Colon (tissue), 2 donors: ENCODE data around the gene SNTG2.
"Not testable (repeated sequence)": the region's sequence is repeated elsewhere in the genome, so short reads cannot be mapped to it uniquely, and the experiment has no call there.

Experiments
- FAIRE-seq: peaks from 2 replicates; lab custom pipeline; 2012; peaks lifted over from hg19 to GRCh38; lab: Jason Lieb, UNC
- donor health status: control.
- donor health status: control.

SNTG2 gene

DNA sequence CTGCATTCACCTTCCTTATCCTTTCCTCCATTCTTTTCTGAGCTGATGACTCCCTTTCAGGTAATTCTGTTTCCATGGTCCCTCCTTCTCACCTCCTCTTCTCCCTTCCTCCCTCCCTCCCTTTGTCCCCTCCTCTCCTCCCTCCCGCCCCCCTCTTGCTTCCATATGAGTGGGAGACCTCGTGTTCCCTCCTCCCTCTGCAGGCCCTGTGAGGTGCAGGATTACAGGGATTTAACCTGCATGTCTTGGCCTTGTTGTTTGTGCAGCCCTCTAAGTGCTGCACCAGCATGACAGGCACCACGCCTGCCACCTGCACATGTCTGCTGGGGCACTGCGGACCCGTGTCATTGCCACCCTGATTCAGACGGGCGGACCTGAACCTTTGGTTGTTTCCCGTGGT, 103.1 kb downstream of the SNTG2 start:
- FAIRE-seq, result no peak

DNA sequence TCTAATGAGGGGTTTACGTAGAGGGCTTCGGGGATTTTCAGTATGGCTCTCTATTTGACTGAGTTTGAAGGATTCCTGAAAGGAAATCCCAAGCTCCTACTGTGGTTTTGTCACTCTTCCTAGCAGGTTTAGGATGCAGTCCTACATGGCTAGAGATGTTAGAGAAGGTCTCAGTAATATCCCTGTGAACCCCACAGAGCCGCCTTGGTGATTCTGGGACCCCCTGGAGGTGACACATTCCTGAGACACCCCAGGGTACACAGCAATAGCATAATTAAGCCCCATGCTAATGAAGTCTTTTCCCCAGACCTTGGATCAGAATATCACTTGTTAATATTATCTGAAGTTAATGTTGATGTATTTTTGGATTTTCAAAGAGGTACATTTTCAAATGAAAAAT, 103.8 kb downstream of the SNTG2 start:
- FAIRE-seq, result no peak

DNA sequence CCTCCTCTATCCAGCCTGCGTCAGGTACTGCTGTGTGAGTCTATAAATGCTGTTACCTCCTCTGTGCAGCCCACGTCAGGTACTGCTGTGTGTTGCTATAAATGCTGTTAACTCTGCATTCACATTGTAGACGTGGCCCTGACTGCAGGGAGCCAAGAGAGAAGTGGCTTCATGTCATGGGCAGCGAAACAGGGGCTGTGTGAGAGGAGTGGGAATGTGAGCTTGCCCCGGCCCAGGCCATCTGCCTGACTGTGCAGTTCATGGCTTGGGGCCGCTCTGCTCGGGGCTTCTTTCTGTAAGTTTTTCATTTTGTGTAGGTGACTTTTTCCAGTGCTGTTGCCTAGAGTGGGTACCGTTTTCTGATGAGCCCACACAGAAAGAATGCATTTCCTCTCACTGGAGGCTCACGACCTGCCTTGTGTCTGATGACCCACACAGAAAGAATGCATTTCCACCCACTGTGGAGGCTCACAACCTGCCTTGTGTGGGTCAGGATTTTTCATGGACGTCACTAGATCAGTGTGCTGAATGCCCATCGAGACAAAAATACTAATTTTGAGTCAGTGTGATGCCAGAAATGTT, 104.5 kb downstream of the SNTG2 start:
- FAIRE-seq, result no peak

DNA sequence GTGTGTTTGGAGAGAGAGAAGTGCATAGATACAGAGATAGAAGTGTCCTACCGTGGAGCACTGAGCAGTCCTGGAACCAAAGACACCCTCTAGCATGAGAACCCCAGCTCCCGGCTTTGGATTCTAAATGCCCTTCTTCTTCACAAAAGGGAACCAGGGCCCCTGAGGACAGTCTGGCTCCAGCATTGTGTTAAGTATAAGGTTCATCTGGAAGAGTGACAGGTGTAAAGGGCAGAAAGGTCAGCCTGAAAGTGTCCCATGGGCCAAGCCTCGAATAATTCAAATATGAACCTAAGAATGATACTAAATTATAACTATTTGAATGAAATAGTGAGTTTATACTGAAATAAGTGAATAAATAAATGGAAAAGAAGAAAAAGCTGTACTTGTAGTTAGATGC, 109.7 kb downstream of the SNTG2 start:
- FAIRE-seq, result no peak

DNA sequence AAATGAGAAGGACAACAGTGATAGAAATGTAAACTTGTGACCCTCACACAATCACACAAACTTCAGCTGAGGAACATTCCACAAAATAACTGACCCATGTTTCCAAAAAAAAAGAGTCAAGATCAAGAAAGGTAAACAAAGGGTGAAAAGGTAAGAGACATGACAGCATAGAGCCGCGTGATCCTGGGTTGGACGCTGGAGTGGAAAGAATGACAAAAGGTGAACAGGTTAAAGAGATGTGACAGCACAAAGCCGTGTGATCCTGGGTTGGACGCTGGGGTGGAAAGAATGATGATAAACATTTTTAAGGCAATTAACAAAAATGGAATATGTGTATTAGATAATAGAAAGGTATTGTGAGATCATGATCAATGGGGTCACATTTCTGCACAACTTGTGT, 110.3 kb downstream of the SNTG2 start:
- FAIRE-seq, result no peak

DNA sequence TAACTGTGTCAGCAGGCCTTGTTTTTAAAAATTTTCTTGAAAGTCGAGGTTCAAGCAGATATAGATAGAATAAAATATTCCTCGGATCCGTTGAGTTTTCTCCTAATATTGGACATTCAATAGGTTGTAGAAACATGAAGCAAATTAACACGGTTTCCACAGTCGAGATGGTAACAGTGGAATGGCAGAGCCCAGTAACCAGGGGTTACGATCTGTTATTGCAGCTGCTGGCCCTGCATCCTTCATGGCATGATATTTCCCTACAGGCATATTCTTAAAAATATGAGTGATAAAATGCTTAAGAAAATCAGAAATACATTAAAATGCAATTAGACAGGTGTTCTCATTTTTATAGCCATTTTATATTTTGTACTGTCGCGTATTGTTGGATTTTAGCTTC, 117.6 kb downstream of the SNTG2 start:
- FAIRE-seq, result no peak

DNA sequence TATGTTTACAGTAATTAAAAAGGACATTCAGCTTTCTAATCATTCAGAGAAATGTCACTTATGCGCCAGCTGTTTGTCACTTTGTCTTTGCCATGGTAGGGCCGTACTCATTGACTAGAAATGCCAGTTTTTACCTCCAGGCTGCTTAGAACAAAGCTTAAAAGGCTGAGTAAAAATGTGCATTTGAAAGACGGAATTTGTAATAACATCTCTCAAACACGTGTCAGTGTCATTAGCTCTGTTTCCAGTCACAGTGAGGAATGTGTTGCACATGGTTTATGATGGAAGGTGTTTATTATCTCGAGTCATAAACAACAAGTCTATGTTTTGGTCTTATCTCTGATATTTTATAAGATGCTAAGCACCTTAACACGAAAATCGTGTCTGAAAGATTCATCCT, 118.2 kb downstream of the SNTG2 start:
- FAIRE-seq, result no peak

DNA sequence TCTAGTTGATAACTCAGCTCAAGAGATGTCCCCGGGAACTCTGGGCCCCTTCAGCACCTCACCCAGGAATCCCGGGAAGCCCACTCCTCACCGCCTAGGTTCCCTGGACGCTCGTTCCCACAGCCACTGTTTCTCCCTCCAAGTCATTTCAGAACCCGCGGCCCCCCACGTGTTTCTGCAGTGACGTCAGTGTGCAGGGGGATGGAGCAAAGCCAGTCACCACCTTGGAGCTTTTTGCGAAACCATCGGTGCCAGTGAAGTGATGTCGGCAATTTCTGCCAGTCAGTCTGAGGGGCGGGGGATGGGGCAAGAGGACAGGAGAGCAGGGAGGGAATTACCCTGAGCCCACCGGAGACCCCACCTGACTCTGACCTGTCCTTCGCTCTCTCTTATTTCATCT, 119.2 kb downstream of the SNTG2 start:
- no peak for FAIRE-seq

DNA sequence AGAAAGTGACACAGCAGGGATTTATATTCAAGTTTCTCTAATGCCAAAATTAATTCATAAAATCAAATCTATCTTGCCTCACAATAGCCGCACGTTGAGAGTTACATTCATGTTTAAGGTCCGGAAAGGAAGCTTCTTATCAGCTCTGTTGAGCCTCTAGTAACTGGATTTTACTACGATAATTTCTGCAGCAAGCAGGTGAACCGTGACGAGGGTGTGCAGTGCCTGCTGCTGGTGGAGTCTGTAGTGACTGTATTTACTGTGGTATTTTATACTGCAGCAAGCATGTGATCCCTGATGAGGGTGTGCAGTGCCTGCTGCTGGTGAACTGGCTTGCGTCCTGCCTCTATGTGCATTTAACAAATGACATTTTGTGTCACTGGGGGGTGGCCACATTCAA, 120.0 kb downstream of the SNTG2 start:
- FAIRE-seq, result no peak

DNA sequence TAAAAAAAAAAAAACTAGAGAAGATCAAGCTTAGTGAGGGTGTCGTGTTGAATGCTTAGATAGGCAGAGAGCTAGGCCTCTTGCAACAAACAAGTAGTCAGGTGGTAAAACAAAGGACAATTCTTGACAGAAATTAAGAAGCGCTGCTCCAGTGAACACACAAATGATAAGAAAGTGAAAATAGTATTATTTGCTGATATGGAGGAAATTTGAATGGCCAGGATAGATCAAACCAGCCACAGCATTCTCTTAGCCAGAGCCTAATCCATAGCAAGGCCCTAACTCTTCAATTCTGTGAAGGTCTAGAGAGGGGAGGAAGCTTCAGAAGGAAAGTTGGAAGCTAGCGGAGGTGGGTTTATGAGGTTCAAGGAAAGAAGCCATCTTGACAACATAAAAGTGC, 121.0 kb downstream of the SNTG2 start:
- no peak for FAIRE-seq

DNA sequence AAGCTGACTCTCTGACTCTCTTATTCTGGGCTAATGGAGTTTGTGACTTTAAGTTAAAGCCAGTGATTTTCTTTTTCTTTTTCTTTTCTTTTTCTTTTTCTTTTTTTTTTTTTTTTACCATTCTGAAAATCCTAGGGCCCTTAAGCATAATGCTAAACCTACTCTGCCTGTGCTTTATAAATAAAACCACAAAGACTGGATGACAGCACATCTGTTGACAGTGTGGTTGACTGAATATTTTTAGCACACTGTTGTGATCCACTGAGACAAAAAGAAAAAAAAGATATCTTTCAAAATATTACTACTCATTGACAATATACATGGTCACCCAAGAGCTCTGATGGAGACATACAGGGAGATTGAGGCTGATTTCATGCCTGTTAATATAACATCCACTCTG, 121.6 kb downstream of the SNTG2 start:
- no peak for FAIRE-seq

DNA sequence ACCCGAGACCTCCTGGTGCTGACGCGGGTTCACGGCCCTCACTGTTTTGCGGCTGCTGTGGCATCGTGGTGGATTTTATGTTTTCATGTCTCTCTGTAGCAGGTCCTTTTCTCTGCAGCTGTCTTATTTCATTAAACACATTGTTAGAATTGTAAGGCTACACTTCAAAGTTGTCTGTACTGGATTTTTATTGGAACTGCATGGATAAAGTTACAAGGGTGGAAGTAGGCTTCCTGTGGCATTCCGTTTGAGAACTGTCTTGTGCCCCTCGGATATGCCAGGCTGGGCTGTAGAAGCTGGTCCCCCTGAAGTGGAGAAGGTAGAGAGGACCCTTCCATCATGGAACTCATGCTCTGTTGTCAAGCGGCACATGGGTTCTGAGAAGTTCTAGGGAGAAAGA, 127.3 kb downstream of the SNTG2 start:
- no peak for FAIRE-seq

DNA sequence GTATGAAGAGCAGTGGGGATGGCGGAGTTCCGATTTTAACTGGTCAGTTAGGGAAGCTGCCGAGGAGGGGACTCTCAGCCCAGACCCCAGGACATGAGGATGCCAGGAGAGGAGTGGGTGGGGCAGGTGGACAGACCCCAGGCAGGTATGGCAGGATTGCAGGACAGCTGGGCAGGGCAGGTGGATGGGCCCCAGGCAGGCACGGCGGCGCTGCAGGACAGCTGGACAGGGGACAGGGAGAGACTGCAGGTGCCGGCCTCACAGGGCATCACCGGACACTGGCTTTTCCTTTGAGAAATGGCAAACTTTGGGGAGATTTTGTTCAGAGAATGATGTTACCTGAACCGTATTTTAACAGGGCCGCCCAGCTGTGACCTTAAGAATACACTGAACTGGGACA, 127.7 kb downstream of the SNTG2 start:
- no peak for FAIRE-seq

DNA sequence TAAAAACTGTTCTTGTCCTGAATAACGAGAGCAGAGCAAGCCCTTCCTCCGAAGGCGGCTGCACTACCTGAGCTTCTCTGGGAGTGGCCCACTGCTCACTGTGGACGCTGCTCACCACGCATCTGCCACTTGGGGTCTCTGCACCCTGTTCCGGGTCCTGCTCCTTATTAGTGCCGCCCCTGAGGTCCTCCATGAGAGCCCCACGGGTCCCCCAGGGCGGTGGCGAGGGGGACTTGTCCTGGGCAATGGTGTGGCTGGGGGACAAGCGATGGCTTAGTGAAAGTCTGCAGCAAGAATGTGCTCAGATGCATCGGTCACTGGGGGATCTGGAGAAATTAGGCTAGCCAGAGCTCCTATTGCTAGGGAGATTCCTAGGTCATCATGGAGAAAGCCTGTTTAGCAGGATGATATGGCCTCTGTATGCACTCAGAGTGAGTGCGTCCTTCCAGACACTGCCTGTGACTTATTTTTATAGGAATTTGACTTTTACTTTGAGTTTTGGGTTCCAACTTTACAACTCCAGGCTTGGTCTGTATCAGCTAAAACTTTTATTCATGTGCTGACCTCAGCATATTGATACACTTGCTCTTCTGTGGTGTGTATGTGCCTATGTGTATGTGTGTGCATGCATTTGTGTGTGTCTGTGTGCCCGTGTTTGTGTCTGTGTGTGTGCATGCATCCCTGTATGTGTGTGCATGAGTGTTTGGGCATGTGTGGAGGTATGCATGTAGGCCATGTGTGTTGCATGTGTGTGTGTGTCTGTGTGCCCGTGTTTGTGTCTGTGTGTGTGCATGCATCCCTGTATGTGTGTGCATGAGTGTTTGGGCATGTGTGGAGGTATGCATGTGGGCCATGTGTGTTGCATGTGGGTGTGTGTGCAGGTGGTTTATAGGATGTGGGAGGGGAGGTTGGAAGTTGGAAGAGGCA, 129.5 kb downstream of the SNTG2 start:
- no peak for FAIRE-seq

DNA sequence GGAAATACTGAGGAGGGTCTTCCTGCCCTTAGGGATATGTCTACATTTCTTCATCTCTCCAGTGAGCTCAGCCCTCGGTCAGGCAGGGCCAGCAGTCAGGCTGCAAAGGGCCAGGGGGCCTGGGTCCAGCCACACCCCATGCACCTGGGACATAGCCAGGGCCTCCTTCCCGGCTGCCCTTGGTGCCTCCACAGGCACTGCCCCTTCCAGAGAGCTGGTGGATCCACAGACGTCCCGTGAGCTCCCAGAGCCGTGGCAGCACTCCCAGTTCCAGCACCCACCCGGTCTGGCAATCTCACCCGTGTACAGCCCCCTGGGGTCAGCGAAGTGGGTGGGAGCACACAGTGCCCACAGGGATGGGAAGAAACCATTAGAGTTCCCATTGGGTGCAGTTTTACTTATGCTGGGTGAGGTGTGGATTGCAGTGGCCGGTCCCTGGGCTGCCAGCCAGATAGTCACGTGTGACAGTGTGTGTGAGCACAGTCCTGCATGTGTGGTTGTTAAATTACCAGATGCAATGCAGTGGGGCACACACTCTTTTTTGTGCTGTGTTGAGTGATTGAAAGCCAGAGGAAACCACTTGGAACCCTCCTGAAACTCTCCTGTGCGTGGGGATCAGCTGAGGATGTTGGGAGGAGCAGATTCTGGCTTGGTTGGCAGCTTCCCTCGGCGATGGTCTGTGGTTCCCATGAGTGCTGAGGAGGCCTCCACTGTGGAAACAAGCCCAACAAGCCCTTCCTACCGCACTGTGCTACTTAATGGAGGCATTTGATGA, 131.0 kb downstream of the SNTG2 start:
- FAIRE-seq, result no peak

DNA sequence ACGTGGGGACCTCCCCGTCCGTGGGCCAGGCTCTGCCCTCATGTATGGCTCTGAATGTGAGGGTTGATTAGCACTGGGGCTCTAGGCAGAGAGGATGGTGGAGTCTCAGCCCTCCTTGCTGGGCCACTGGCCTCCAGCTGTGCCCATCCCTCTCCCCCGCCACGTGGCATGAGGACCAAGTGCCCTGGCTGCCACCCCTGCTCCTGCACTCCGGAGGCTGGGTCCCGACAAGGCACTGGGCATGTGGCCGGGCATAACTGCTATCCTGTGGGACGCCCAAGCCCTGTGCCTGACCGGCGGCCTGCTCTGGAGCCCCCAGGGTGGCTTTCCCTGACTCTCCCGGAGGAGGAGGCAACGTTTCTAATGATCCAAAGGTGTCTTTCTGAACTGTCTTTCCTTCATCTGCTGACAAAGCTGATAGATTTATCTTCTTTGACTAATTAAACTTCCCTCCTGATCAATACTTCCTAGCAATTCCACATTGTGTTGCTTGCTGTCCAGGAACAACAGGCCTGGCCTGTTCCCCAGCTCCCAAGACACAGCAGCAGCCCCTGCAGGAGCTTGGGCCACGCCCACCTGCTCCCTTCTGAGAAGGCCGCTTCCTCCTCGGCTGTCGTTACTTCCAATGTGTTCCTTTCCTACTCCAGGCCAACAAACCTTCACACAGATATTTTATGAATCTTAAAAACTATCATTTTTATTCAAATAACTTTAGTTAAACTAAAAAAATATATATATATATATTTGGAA, 132.0 kb downstream of the SNTG2 start:
- FAIRE-seq, result no peak

DNA sequence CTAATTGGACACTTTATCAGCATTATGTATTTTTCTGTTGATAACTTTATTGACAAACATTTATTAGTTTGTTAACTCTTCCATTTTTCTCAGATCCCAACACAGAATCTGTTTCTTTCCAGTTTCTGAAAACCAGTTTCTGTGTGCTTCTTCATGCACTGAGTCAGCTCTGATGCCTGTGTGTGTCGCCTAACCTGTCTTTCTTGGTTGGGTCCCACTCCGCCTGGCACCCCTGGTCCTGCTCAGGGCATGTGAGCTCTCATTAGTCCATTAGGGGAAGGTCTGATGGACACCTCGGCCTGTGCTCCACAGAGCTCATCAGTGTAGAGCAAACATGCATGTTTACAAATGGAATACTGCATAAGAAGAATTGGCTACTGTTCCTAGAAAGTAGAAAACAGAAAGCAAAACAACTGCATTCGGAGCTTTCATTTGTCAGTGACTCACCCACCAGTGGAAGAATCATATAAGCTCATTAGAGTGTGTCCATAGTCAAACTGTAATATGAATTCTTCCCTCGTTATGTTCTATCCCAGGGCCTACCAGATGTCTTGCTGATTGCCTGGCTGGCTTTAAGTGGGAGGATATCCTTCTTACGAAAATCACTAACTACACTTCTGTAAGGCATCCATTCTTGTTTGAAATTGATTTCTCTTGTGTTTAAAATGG, 137.7 kb downstream of the SNTG2 start:
- FAIRE-seq, result no peak

DNA sequence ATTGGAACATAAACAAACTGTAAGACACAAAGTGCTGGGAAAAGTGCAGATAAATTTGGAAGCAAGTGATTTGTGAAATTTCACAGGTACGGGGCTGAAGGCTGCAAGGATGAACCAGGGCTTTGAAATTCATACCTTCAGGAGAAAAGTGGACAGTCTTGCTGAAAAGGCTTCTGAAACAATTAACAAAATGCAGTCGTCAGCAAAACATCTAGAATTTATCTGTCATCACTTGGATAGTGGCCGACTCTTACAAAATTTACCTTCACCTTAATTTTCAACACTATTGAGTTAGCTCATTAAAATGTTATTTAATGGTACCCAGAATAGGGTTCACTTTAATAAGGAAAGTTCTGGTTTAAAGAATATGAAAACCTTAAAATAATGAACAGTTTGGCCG, 138.3 kb downstream of the SNTG2 start:
- FAIRE-seq, result no peak

DNA sequence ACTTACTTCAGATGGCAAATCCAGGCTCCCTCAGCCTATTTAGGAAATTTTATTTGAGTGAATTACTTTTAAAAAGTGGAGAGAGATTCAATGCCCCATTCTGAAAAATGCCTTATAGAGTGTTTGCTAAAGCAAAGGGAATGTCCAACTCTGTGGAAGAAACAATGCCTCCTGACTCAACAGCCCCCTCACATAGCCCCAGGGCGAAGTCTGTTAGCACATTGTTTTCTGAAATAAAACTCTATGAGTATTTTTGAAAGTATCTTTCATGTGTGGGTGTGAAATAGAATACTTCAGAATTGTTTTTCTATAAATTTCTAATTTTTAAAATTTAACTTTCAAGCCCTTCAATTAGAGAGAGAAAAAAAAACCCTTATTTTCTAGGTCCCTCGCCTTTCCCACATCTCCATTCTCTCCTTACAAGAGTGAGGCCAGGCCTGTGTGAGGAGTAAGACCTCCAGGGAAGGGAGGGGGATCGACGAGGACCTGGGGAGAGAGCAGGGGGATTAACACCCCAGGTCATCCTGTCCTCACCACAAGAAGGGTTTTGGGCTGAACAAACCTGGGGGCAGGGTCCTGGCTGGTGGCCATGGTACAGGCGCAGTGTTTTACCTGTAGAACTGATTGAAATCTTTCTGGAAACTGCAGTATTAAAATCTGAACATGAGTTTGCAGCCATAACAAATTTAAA, 141.4 kb downstream of the SNTG2 start:
- no peak for FAIRE-seq

DNA sequence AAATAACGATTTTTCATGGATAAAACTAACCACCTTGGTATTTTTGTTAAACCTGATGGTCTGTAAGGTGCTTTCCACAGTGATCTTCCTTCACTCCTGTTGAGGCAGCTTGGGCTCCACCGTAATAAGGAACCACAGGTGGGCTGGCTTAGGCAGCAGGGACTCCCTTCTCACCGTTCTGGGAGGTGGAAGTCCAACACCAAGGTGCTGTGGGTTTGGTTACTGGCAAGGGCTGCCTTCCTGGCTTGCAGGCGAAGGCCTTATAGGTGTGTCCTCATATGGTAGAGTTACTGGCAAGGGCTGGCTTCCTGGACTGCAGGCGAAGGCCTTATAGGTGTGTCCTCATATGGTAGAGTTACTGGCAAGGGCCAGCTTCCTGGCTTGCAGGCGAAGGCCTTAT, 143.0 kb downstream of the SNTG2 start:
- not testable (repeated sequence) for FAIRE-seq

DNA sequence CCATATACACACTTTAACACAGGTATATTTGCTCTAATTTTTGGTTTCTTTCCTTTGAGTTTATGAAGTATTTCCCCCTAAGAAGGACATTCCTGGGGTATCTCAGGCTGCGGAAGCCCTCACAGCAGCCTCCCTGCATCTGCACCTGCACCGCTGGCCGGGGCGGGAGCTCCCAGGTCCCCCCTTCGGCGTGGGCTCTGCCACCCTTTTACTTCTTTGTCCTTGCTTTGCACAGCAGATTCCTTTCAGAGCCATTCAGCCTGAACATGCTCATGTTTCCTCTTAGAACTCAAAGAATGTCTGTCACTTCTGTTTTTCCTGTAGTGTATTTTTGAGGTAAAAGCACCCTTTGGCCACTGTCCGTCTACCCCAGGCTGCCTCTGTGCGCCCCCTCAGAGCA, 146.5 kb downstream of the SNTG2 start:
- FAIRE-seq, result no peak
